Neuronal stem cell (in vitro differentiated cells): ENCODE data around the gene SMIM13.

Experiments
- DNase-seq: peaks from one replicate; pipeline ENCODE4 v3.0.0-alpha.2; 2013; ENCODE audit warnings: low spot score
- H2AFZ ChIP-seq: one replicate; pipeline ENCODE4 v1.6.1; 2013; ENCODE audit warnings: mild to moderate bottlenecking, low read length, inconsistent platforms
- H2AK5ac ChIP-seq: 2 replicates; pipeline ENCODE4 v1.6.1; 2013; ENCODE audit warnings: low read depth, mild to moderate bottlenecking, inconsistent platforms, low read length, moderate library complexity, mixed read lengths
- H2BK120ac ChIP-seq: 2 replicates; pipeline ENCODE4 v1.6.1; 2013; ENCODE audit warnings: low read depth, mild to moderate bottlenecking, inconsistent platforms, low read length, moderate library complexity, mixed read lengths
- H2BK12ac ChIP-seq: one replicate; pipeline ENCODE4 v1.6.1; 2013; ENCODE audit warnings: low read length, inconsistent platforms
- H2BK15ac ChIP-seq: 2 replicates; pipeline ENCODE4 v1.6.1; 2013; ENCODE audit warnings: mild to moderate bottlenecking, low read length, inconsistent platforms, mixed read lengths
- H2BK5ac ChIP-seq: one replicate; pipeline ENCODE4 v1.6.1; 2013; ENCODE audit warnings: inconsistent platforms, mild to moderate bottlenecking, low read length, moderate library complexity
- H3K14ac ChIP-seq: one replicate; pipeline ENCODE4 v1.6.1; 2013; ENCODE audit warnings: low read length, inconsistent platforms
- H3K18ac ChIP-seq: 2 replicates; pipeline ENCODE4 v1.6.1; 2013; ENCODE audit warnings: low read length, inconsistent platforms
- H3K23ac ChIP-seq: 2 replicates; pipeline ENCODE4 v1.6.1; 2013; ENCODE audit warnings: low read depth, mild to moderate bottlenecking, mixed read lengths, low read length, inconsistent platforms; ENCODE audit not compliant: poor library complexity
- H3K27ac ChIP-seq: replicated peaks from 3 replicates; pipeline ENCODE4 v1.5.1; 2013; ENCODE audit warnings: low read length, inconsistent platforms
- H3K27me3 ChIP-seq, 3 experiments: 2 replicates each; pipeline ENCODE4 v1.6.1; 2013; ENCODE audit warnings: low read length in 3 of 3, mild to moderate bottlenecking in 2 of 3, inconsistent platforms in 1 of 3, low read depth in 1 of 3, mixed read lengths in 1 of 3, moderate library complexity in 1 of 3; ENCODE audit not compliant: control insufficient read depth in 3 of 3, insufficient read depth in 3 of 3
- H3K36me3 ChIP-seq, 2 donors: replicated peaks in 1 of 2; 2 replicates each; pipeline ENCODE4 v1.6.1; 2013; ENCODE audit warnings: low read length in 2 of 2; ENCODE audit not compliant: control insufficient read depth in 2 of 2, insufficient read depth in 2 of 2
- H3K4ac ChIP-seq: 2 replicates; pipeline ENCODE4 v1.6.1; 2013; ENCODE audit warnings: inconsistent platforms, mild to moderate bottlenecking, low read length, moderate library complexity
- H3K4me1 ChIP-seq, 2 donors: 1 replicate in 1 of 2; 2 replicates in 1 of 2; pipeline ENCODE4 v1.6.1; 2013; ENCODE audit warnings: low read length in 2 of 2, low read depth in 1 of 2; ENCODE audit not compliant: control insufficient read depth in 2 of 2, insufficient read depth in 1 of 2
- H3K4me2 ChIP-seq: one replicate; pipeline ENCODE4 v1.6.1; 2013; ENCODE audit warnings: mild to moderate bottlenecking, low read length, inconsistent platforms; ENCODE audit not compliant: insufficient read depth, poor library complexity, severe bottlenecking
- H3K4me3 ChIP-seq, 2 donors: 2 replicates each; pipeline ENCODE4 v1.5.1; 2013; ENCODE audit warnings: low read length in 2 of 2, mild to moderate bottlenecking in 2 of 2, inconsistent platforms in 1 of 2, moderate library complexity in 1 of 2
- H3K79me1 ChIP-seq: one replicate; pipeline ENCODE4 v1.6.1; 2013; ENCODE audit warnings: low read depth, mild to moderate bottlenecking, inconsistent platforms, low read length, moderate library complexity
- H3K9ac ChIP-seq: one replicate; pipeline ENCODE4 v1.6.1; 2013; ENCODE audit warnings: mild to moderate bottlenecking, low read depth, low read length, inconsistent platforms; ENCODE audit not compliant: poor library complexity
- H3K9me3 ChIP-seq, 2 donors: replicated peaks in 1 of 2; 2 replicates each; pipeline versions ENCODE3 to v1.6.1; 2013; ENCODE audit warnings: low read length in 2 of 2, mild to moderate bottlenecking in 2 of 2, inconsistent platforms in 1 of 2, low read depth in 1 of 2, mixed read lengths in 1 of 2, moderate library complexity in 1 of 2; ENCODE audit not compliant: control insufficient read depth in 2 of 2, insufficient read depth in 1 of 2
- H4K8ac ChIP-seq: one replicate; pipeline ENCODE4 v1.6.1; 2013; ENCODE audit warnings: low read depth, mild to moderate bottlenecking, inconsistent platforms, low read length, moderate library complexity
- H4K91ac ChIP-seq: one replicate; pipeline ENCODE4 v1.6.1; 2013; ENCODE audit warnings: low read length, low read depth, mild to moderate bottlenecking, inconsistent platforms; ENCODE audit not compliant: poor library complexity
- WGBS, 2 donors: extraction: QIAGEN DNeasy Blood & Tissue Kit; methylation state at CpG; one replicate each; pipeline ENCODE4 v1.1.7; 2013; ENCODE audit warnings: missing lambda C conversion rate in 2 of 2, mixed read lengths in 1 of 2; ENCODE audit not compliant: insufficient read length in 2 of 2, insufficient replicate concordance in 1 of 2; ENCODE audit errors: extremely low coverage in 2 of 2; 5-methylcytosine and 5-hydroxymethylcytosine counted together

The SMIM13 gene

DNA sequence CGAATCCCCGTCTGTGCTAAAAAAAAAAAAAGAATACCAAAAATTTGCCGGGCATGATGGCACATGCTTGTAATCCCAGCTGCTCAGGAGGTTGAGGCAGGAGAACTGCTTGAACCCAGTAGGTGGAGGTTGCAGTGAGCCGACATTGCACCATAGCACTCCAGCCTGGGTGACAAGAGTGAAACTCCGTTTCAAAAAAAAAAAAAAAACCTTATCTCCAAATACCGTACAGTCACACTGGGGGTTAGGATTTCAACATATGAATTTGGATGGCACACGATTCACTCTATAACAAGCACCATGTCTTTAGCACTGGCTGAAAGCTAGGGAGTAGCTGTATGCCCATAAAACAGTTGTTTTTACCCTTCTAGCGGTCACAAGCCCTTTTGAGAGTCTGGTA, 3.8 kb downstream of the SMIM13 start:
- Histone ChIP-seq H2AK5ac (no peak overlapping the region), H2BK15ac (no peak overlapping the region), H3K4me2 (no peak overlapping the region), H3K36me3 (peaks cover 0 to 11% of the 10 kb centered on the region in 2 donors), H3K4ac (no peak overlapping the region), H3K18ac (no peak overlapping the region), H3K4me3 (no peak overlapping the region), H4K91ac (no peak overlapping the region), H2BK12ac (no peak overlapping the region), H2AFZ (no peak overlapping the region), H3K9ac (no peak overlapping the region), H3K27ac (no peak overlapping the region), H3K9me3 (peaks cover 2 to 16% of the 10 kb centered on the region in 2 donors), H3K14ac (no peak overlapping the region), H2BK120ac (no peak overlapping the region), H2BK5ac (no peak overlapping the region), H3K23ac (no peak overlapping the region), H3K79me1 (no peaks in the 10 kb centered on the region), H3K4me1 (peaks cover 0 to 2% of the 10 kb centered on the region in 2 donors), H3K27me3 (no peaks in the 10 kb centered on the region), H4K8ac (no peak overlapping the region)
- whole genome bisulfite sequencing, 2 donors = no CpG with 5 or more reads among the region's 8 CpGs
- DNase-seq = no peak

DNA sequence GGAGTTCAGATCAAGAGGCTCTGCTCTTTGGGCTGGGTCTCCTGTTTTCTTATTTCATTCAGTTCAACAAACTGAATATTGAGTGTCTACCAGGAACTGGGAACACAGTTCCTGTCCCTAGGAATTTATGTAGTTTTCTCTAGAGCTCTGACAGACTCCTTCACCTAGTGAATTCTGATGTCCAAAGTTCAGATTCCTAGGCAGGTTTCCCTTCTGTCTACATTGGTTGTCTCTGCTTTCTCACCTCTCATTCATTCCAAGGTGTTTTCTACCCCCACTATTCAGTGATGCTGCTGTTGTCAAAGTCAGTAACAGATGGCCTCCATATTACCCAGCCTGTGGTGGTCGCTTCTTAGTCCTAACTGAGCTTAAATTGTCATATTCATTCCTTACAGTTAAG, 4.4 kb downstream of the SMIM13 start:
- Histone ChIP-seq H2BK120ac (no peak overlapping the region), H3K9me3 (peaks cover 2 to 19% of the 10 kb centered on the region in 2 donors), H3K4me3 (no peak overlapping the region), H4K8ac (no peak overlapping the region), H3K9ac (no peak overlapping the region), H2BK15ac (no peak overlapping the region), H3K27me3 (no peaks in the 10 kb centered on the region), H4K91ac (no peak overlapping the region), H3K79me1 (no peaks in the 10 kb centered on the region), H3K18ac (no peak overlapping the region), H3K14ac (no peak overlapping the region), H2BK12ac (no peak overlapping the region), H3K4ac (no peak overlapping the region), H3K4me1 (peaks cover 0 to 2% of the 10 kb centered on the region in 2 donors), H3K23ac (no peak overlapping the region), H3K36me3 (peaks cover 0 to 11% of the 10 kb centered on the region in 2 donors), H3K27ac (no peak overlapping the region), H2BK5ac (no peak overlapping the region), H3K4me2 (no peak overlapping the region), H2AK5ac (no peak overlapping the region), H2AFZ (no peak overlapping the region)
- no CpG with 5 or more reads among the region's 1 CpG for WGBS, 2 donors
- DNase-seq = no peak

- peaks cover 0 to 11% of the 10 kb centered on the region in 2 donors for H3K36me3 ChIP-seq
- no peak overlapping the region for H3K9ac ChIP-seq
- H2BK5ac ChIP-seq = no peak overlapping the region
- no peak overlapping the region for H2BK120ac ChIP-seq
- H2BK12ac ChIP-seq = no peak overlapping the region
- no peak overlapping the region for H4K8ac ChIP-seq
- H4K91ac ChIP-seq = no peak overlapping the region
- H3K4ac ChIP-seq = no peak overlapping the region
- H3K4me2 ChIP-seq = no peak overlapping the region
- no peak overlapping the region for H3K23ac ChIP-seq
- H3K14ac ChIP-seq = no peak overlapping the region
- no peak overlapping the region for H2AFZ ChIP-seq
- H3K79me1 ChIP-seq = no peaks in the 10 kb centered on the region
- no peak overlapping the region for H3K4me3 ChIP-seq
- no peak overlapping the region for H2AK5ac ChIP-seq
- H3K18ac ChIP-seq = no peak overlapping the region
- DNase-seq = no peak
- no peak overlapping the region for H3K27ac ChIP-seq
- no CpG with 5 or more reads among the region's 5 CpGs for WGBS, 2 donors
- no peak overlapping the region for H2BK15ac ChIP-seq
- H3K27me3 ChIP-seq = no peaks in the 10 kb centered on the region
- no peaks in the 10 kb centered on the region for H3K4me1 ChIP-seq
- H3K9me3 ChIP-seq = peaks cover 2 to 25% of the 10 kb centered on the region in 2 donors
Observed at GRCh38 chr6:11101417-11101816, 7.8 kb downstream of the SMIM13 start.

- Histone ChIP-seq H3K27ac (no peak overlapping the region), H2BK5ac (no peak overlapping the region), H3K4me3 (no peak overlapping the region), H4K91ac (no peak overlapping the region), H3K4me2 (no peak overlapping the region), H3K18ac (no peak overlapping the region), H3K23ac (no peak overlapping the region), H2BK15ac (no peak overlapping the region), H3K27me3 (no peaks in the 10 kb centered on the region), H3K9ac (no peak overlapping the region), H3K79me1 (no peaks in the 10 kb centered on the region), H4K8ac (no peak overlapping the region), H3K9me3 (peaks cover 2 to 25% of the 10 kb centered on the region in 2 donors), H2AK5ac (no peak overlapping the region), H2BK12ac (no peak overlapping the region), H2AFZ (no peak overlapping the region), H3K4ac (no peak overlapping the region), H3K14ac (no peak overlapping the region), H3K36me3 (peaks cover 0 to 8% of the 10 kb centered on the region in 2 donors), H2BK120ac (no peak overlapping the region), H3K4me1 (no peaks in the 10 kb centered on the region)
- WGBS, 2 donors = no CpG with 5 or more reads among the region's 5 CpGs
- no peak for DNase-seq
Observed at GRCh38 chr6:11103065-11103464, 9.4 kb downstream of the SMIM13 start.
